GM18907 (cell line): ENCODE measurements around the gene SFTPB.
A peak's percentile ranks its signal among the peaks of the same experiment; 100 is the strongest.
"Not testable (repeated sequence)": the region's sequence is repeated elsewhere in the genome, so short reads cannot be mapped to it uniquely, and the experiment has no call there.

Experiments used
- ATAC-seq: cut with Tn5 transposase; IDR thresholded peaks from one replicate; pipeline ENCODE4 v1.9.1; 2021; ENCODE audit warnings: mild to moderate bottlenecking, moderate library complexity; ENCODE audit not compliant: unreplicated experiment

The SFTPB gene

DNA sequence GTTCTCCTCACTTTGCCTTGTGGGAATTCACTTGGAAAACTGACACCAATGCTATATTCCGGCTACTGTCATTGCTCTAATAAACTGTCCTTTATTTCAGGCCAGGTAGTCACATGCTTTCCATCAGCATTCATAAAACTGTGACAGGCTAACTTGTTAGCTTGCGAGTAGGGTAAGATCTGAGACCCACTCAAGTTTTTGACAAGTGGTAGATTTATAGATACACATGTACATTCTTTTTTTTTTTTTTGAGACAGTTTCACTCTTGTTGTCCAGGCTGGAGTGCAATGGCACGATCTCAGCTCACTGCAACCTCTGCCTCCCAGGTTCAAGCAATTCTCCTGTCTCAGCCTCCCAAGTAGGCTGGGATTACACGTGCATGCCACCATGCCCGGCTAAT, 50.3 kb downstream of the SFTPB start:
- not testable (repeated sequence) for ATAC-seq

DNA sequence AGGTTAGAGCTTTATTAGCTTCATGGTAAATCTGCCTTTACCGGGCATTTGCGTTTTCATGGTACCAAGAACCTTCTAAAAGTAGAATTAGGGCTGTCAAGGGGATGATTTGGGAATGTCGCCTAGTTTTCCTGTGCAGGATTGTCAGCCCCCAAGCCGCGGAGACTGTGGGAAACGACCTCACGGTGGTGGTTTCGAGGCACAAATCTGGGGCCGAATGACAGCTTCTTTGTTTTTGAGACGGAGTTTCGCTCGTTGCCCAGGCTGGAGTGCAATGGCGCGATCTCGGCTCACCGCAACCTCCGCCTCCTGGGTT, 52.6 kb downstream of the SFTPB start:
- ATAC-seq: no peak

DNA sequence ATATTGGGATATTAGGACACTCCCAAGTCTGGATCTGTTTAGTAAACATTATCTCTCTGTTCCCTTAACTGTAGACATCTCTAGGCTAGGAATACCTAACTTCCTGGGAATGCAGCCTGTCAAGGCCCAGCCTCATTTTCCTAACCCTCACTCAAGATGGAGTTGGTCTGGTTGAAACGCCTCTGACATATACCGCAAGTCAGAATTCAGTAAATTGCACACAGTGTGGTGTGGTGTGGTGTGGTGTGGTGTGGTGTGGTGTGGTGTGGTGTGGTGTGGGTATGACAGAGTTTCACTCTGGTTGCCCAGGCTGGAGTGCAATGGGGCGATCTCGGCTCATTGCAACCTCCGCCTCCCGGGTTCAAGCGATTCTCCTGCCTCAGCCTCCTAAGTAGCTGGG, 53.2 kb downstream of the SFTPB start:
- ATAC-seq: not testable (repeated sequence)

DNA sequence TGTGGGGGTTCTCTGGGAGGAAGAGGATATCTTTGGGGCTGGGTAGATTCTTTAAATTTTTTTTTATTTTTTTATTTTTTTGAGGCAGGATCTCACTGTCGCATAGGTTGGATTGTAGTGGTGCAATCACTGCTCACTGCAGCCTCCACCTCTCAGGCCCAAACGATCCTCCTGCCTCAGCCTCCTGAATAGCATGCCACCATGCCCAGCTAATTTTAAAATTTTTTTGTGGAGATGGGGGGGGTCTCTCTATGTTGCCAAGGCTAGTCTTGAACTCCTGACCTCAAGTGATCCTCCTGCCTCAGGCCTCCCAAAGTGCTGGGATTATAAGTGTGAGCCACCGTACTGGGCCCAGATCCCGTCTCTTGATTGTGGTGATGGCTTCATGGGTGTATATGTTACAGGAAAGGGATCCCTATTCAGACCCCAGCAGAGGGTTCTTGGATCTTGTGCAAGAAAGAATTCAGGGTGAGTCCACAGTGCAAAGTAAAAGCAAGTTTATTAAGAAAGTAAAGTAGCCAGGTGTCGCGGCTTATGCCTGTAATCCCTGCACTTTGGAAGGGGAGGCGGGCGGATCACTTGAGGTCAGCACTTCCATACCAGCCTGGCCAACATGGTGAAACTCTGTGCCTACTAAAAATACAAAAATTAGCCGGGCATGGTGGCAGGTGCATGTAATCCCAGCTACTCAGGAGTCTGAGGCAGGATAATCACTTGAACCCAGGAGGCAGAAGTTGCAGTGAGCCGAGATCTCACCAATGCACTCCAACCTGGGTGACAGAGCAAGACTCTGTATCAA, 54.1 kb downstream of the SFTPB start:
- ATAC-seq: no peak

DNA sequence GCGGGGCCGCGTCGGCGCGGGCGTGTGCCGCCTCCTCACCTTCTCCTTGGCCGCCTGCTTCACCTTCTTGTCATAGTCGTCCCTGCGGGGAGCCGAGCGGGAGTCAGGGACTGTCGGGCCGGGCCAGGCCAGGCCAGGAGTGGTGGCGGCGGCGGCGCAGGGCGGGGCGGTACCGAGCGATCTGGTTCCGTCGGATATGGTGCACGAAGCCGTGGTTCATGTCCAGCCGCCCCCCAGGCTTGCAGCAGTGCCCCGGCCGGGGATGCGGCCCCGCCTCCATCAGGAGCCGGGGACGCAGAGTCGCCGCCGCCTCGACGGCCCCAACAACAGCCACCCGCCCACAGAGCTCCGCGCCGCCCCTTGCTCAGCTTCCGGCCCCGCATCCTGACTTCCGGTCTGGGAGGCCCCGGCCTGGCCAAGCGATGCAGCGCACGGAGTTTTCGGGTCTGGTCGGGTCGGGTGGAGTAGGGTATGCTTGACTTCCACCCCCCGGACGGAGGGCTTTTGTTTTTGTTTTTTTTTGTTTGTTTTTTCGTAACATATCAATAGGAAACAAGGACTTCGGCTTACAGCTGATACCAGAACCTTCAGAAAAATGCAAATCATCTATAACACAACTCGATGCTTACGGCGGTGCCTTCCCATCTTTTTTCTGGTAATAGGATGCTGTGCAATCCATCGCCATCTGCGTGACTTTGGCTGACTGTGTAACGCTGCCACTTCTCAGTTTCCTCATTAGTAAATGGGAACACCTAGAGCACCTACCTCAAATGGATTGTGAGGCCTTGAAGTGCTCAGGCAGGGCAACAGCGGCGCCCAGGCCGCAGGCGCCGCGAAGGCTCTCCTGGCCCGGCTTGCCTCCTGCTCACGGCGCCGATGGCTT, 56.1 kb downstream of the SFTPB start, which contains the start of gene C2orf68:
TSS of gene C2orf68 (minus strand) at position 362 of the 883 bp plus-strand sequence. CDS start at position 280, 82 bp downstream.
- peak; percentile 76 for ATAC-seq

DNA sequence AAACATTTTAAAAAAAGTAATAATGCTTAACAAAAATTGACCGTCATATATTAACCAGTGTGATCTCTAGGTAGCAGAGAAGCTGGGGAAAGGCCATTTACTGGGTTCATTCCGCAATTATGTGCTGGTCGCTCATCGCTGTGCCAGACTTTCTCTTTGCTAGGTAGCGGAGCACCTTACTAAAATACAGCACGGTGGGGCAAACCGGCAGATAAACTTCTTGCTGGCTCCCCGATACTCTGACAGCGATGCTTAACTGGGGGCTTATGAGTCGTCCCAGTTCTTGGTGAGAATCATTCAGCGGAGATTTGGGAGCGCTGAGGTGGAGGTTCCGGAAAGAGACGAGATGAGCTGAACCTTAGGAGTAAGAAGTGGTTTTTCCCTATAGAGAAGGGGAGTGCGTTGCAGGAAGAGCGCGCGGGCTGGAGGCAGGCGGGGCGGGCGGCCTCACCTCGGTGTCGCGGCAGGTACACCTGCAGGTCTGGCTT, 56.7 kb downstream of the SFTPB start:
- ATAC-seq: no peak
